Chondrocyte (in vitro differentiated cells): ENCODE results near the gene DEFB128. TPM values are rescaled to one million over a fixed set of nuclear protein-coding genes. Genes with fewer than 3 reads are reported as not detected.
"Not testable (repeated sequence)": the region's sequence is repeated elsewhere in the genome, so short reads cannot be mapped to it uniquely, and the experiment has no call there.

Experiments used
- DNase-seq: peaks from one replicate; pipeline ENCODE4 v3.0.0; 2021; ENCODE audit warnings: mixed read lengths, low spot score
- H3K27ac Mint-ChIP-seq: one replicate; pipeline ENCODE4 v1.8.0; 2021; ENCODE audit warnings: mild to moderate bottlenecking, moderate library complexity, mixed read lengths; ENCODE audit not compliant: unreplicated experiment
- H3K27me3 Mint-ChIP-seq: 2 replicates; pipeline ENCODE4 v1.8.0; 2021; ENCODE audit warnings: low read depth, mixed read lengths
- H3K36me3 Mint-ChIP-seq: 2 replicates; pipeline ENCODE4 v1.8.0; 2021; ENCODE audit warnings: low read depth, mixed read lengths
- H3K4me1 Mint-ChIP-seq: 2 replicates; pipeline ENCODE4 v1.8.0; 2021; ENCODE audit warnings: low read depth, mild to moderate bottlenecking, mixed read lengths
- H3K4me3 Mint-ChIP-seq: one replicate; pipeline ENCODE4 v1.8.0; 2021; ENCODE audit warnings: mild to moderate bottlenecking, moderate library complexity, mixed read lengths; ENCODE audit not compliant: unreplicated experiment
- H3K9me3 Mint-ChIP-seq: 2 replicates; pipeline ENCODE4 v1.8.0; 2021; ENCODE audit warnings: low read depth, mixed read lengths
- CTCF ChIP-seq: fragments of 200-600 bp; sonication (generic); IDR thresholded peaks from 2 replicates; pipeline ENCODE4 v1.5.0; 2021; ENCODE audit warnings: antibody characterized with exemption, mild to moderate bottlenecking, moderate library complexity
- total RNA-seq: library from RNA; stranded (reverse); gene quantifications from 3 replicates; pipeline ENCODE4 v1.2.1, GENCODE V29; 2021

Gene DEFB128
- total RNA-seq, 1 donor from 2014 or later, result not detected

GRCh38 chr20:215796-216195, 26.3 kb upstream of the DEFB128 start:
- Mint-ChIP-seq H3K36me3 (no peaks in the 10 kb centered on the region), H3K4me1 (no peaks in the 10 kb centered on the region), H3K4me3 (no peak overlapping the region), H3K27me3 (peaks cover 50% of the 10 kb centered on the region), H3K9me3 (no peaks in the 10 kb centered on the region), H3K27ac (no peak overlapping the region)
- no peak for TF ChIP-seq CTCF
- DNase-seq, result no peak

- H3K27ac Mint-ChIP-seq, result no peak overlapping the region
- H3K9me3 Mint-ChIP-seq, result no peaks in the 10 kb centered on the region
- no peak for TF ChIP-seq CTCF
- no peaks in the 10 kb centered on the region for H3K36me3 Mint-ChIP-seq
- peaks cover 41% of the 10 kb centered on the region for H3K27me3 Mint-ChIP-seq
- no peak overlapping the region for H3K4me3 Mint-ChIP-seq
- no peaks in the 10 kb centered on the region for H3K4me1 Mint-ChIP-seq
- no peak for DNase-seq
Observed at GRCh38 chr20:214383-214782, 24.9 kb upstream of the DEFB128 start.

GRCh38 chr20:210809-211502, 21.4 kb upstream of the DEFB128 start:
- Mint-ChIP-seq H3K9me3 (no peaks in the 10 kb centered on the region), H3K4me3 (no peak overlapping the region), H3K36me3 (no peaks in the 10 kb centered on the region), H3K27me3 (peaks cover 37% of the 10 kb centered on the region), H3K27ac (no peak overlapping the region), H3K4me1 (no peaks in the 10 kb centered on the region)
- TF ChIP-seq CTCF, result no peak
- no peak for DNase-seq

- Mint-ChIP-seq H3K4me3 (no peak overlapping the region), H3K9me3 (no peaks in the 10 kb centered on the region), H3K36me3 (no peaks in the 10 kb centered on the region), H3K4me1 (no peaks in the 10 kb centered on the region), H3K27ac (no peak overlapping the region), H3K27me3 (peaks cover 48% of the 10 kb centered on the region)
- peak; percentile 84 for TF ChIP-seq CTCF
- no peak for DNase-seq
Observed at GRCh38 chr20:208942-209566, 19.5 kb upstream of the DEFB128 start.

DNA sequence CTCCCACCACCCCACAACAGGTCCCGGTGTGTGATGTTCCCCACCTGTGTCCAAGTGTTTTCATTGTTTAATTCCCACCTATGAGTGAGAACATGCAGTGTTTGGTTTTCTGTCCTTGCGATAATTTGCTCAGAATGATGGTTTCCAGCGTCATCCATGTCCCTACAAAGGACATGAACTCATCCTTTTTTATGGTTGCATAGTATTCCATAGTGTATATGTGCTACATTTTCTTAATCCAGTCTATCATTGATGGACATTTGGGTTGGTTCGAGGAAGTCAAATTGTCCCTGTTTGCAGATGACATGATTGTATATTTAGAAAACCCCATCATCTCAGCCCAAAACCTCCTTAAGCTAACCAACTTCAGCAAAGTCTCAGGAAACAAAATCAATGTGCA, 14.1 kb upstream of the DEFB128 start:
- DNase-seq, H3K27ac Mint-ChIP-seq, H3K36me3 Mint-ChIP-seq, H3K4me1 Mint-ChIP-seq, H3K4me3 Mint-ChIP-seq, H3K9me3 Mint-ChIP-seq: not testable (repeated sequence)
- peaks cover 29% of the 10 kb centered on the region for H3K27me3 Mint-ChIP-seq

GRCh38 chr20:199996-200395, 10.5 kb upstream of the DEFB128 start:
- Mint-ChIP-seq H3K36me3 (no peaks in the 10 kb centered on the region), H3K9me3 (peaks cover 2% of the 10 kb centered on the region), H3K27me3 (peaks cover 24% of the 10 kb centered on the region), H3K4me1 (no peaks in the 10 kb centered on the region), H3K4me3 (no peak overlapping the region), H3K27ac (no peak overlapping the region)
- no peak for DNase-seq
- TF ChIP-seq CTCF, result no peak
